DOHH2 (cell line): ENCODE results near the gene SMIM5.
A peak's percentile ranks its signal among the peaks of the same experiment; 100 is the strongest.

Experiments used
- H3F3A ChIP-seq: fragments of 200-600 bp; sonication (generic), shearing (Covaris generic); 2 replicates; pipeline ENCODE4 v1.6.0; 2016; ENCODE audit warnings: antibody characterized with exemption, mild to moderate bottlenecking; ENCODE audit not compliant: control insufficient read depth, insufficient read depth
- H3K27ac ChIP-seq: fragments of 200-600 bp; sonication (generic); 2 replicates; pipeline ENCODE4 v1.5.1; 2014; ENCODE audit warnings: low read depth, mild to moderate bottlenecking, low read length, moderate library complexity
- H3K27me3 ChIP-seq: fragments of 200-600 bp; sonication (generic); 2 replicates; pipeline ENCODE4 v1.6.1; 2014; ENCODE audit warnings: mild to moderate bottlenecking, low read length, mixed read lengths; ENCODE audit not compliant: control insufficient read depth
- H3K36me3 ChIP-seq: fragments of 200-600 bp; sonication (generic); 2 replicates; pipeline ENCODE4 v1.6.1; 2014; ENCODE audit warnings: mild to moderate bottlenecking, low read length, moderate library complexity, mixed read lengths; ENCODE audit not compliant: control insufficient read depth
- H3K4me1 ChIP-seq: fragments of 200-600 bp; sonication (generic); 2 replicates; pipeline ENCODE4 v1.6.1; 2014; ENCODE audit warnings: mild to moderate bottlenecking, low read length, mixed read lengths; ENCODE audit not compliant: control insufficient read depth
- H3K4me2 ChIP-seq: fragments of 200-600 bp; sonication (generic); 2 replicates; pipeline ENCODE4 v1.6.0; 2014; ENCODE audit warnings: mild to moderate bottlenecking, low read length, moderate library complexity
- H3K4me3 ChIP-seq: fragments of 200-600 bp; sonication (generic); 2 replicates; pipeline ENCODE4 v1.5.1; 2014; ENCODE audit warnings: mild to moderate bottlenecking, low read length, mixed read lengths
- H3K79me2 ChIP-seq: fragments of 200-600 bp; sonication (generic); 2 replicates; pipeline ENCODE4 v1.6.1; 2014; ENCODE audit warnings: mild to moderate bottlenecking, low read length, mixed read lengths; ENCODE audit not compliant: control insufficient read depth
- H3K9me2 ChIP-seq: fragments of 200-600 bp; sonication (generic); replicated peaks from 2 replicates; pipeline ENCODE4 v1.6.1; 2014; ENCODE audit warnings: mild to moderate bottlenecking, low read length, mixed read lengths; ENCODE audit not compliant: control insufficient read depth
- H3K9me3 ChIP-seq: fragments of 200-600 bp; sonication (generic); 2 replicates; pipeline ENCODE4 v1.6.1; 2014; ENCODE audit warnings: antibody characterized with exemption, low read length, mixed read lengths; ENCODE audit not compliant: control insufficient read depth, insufficient read depth
- H4K20me1 ChIP-seq: fragments of 200-600 bp; sonication (generic); 2 replicates; pipeline ENCODE4 v1.6.0; 2014; ENCODE audit warnings: low read depth, mild to moderate bottlenecking, antibody characterized with exemption, low read length, moderate library complexity; ENCODE audit not compliant: control insufficient read depth, insufficient read depth
- EZH2phosphoT487 ChIP-seq: fragments of 200-600 bp; sonication (generic); IDR thresholded peaks from 2 replicates; pipeline ENCODE4 v1.6.1; 2017; ENCODE audit warnings: borderline replicate concordance, mild to moderate bottlenecking, antibody characterized with exemption, low read length, moderate library complexity, mixed read lengths
- TF ChIP-seq, protein P1 (sequence below): fragments of 200-600 bp; sonication (generic); IDR thresholded peaks from one replicate; pipeline ENCODE4 v1.5.1; 2014; ENCODE audit warnings: antibody characterized with exemption, mild to moderate bottlenecking, low read depth, low read length; ENCODE audit not compliant: poor library complexity, severe bottlenecking

Gene SMIM5

DNA sequence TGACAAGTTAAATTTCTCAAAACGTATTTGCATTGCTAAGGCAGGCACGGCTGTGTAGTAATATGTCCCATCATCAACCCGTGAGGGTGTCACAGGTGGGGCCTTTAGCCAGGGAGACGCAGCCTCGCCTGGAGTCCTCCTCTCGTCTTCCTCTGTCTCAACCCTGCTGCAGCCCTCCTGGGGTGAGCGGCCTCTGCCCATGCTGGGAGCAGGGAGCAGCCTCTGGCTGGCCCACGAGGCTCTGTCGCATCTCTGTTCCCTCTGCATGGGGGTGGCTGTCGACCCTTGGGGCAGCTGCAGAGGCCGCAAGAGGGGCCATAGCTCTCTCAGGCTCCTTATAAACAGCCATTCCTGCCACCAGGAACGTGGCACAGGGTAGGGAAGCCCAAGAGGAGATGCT is 806 bp upstream of the SMIM5 start:
- H3K4me1 ChIP-seq = peaks cover 22% of the 10 kb centered on the region
- H3K4me3 ChIP-seq = no peak overlapping the region
- H3K9me2 ChIP-seq = no peaks in the 10 kb centered on the region
- no peak overlapping the region for H3K27ac ChIP-seq
- peaks cover 50% of the 10 kb centered on the region for H3K36me3 ChIP-seq
- TF ChIP-seq EZH2phosphoT487 = no peak
- TF ChIP-seq, protein P1, sequence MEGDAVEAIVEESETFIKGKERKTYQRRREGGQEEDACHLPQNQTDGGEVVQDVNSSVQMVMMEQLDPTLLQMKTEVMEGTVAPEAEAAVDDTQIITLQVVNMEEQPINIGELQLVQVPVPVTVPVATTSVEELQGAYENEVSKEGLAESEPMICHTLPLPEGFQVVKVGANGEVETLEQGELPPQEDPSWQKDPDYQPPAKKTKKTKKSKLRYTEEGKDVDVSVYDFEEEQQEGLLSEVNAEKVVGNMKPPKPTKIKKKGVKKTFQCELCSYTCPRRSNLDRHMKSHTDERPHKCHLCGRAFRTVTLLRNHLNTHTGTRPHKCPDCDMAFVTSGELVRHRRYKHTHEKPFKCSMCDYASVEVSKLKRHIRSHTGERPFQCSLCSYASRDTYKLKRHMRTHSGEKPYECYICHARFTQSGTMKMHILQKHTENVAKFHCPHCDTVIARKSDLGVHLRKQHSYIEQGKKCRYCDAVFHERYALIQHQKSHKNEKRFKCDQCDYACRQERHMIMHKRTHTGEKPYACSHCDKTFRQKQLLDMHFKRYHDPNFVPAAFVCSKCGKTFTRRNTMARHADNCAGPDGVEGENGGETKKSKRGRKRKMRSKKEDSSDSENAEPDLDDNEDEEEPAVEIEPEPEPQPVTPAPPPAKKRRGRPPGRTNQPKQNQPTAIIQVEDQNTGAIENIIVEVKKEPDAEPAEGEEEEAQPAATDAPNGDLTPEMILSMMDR = no peak
- no peaks in the 10 kb centered on the region for H3K27me3 ChIP-seq
- H4K20me1 ChIP-seq = no peaks in the 10 kb centered on the region
- no peaks in the 10 kb centered on the region; the same call in 1 of the 2 replicates for H3K79me2 ChIP-seq
- no peaks in the 10 kb centered on the region for H3K9me3 ChIP-seq
- H3K4me2 ChIP-seq = no peak overlapping the region
- no peaks in the 10 kb centered on the region for H3F3A ChIP-seq

DNA sequence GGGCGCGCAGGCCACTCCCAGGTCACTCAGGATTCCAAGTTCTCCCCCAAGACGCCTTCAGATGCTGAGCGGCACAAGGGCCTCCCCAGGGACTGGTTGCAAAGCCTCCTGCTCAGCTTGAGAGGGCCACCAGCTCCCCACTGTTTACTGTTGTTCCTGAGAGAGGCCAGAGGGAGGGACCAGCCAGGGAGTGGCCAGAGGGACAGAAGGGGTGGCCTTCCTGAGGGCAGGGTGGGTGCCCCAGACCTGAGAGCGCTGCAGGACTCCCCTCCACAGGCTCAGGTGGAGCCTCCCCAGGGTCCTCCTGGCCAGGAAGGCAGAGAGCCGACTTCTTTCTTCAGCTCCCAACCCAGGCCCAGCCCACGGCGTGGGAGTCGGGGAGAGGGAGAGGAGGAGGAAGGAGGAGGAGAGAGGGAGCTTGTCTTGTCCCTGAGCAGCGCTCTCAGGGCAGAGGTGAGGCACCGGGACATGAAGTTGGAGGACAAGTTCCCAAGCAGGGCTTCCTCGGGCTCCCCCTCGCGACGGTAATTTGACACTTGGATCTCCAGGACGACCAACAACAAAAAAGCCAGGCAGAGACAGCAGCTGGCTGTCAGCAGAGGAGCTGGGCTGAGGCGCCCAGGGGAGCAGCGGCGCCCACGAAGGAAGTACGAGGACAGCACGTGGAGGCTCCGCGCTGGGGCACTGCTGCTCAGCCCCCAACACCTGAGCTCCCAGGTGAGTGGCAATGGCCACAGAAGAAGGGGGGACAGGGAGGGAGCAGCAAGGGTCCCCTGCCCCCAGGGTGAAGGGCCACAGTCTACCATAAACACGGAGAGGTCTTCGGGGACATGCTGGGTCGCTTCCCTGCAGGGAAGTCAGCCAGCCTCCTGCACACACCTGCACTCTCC is 497 bp downstream of the SMIM5 start:
- Histone ChIP-seq H3F3A (no peaks in the 10 kb centered on the region), H3K9me2 (no peaks in the 10 kb centered on the region), H3K36me3 (peaks cover 49% of the 10 kb centered on the region), H4K20me1 (no peaks in the 10 kb centered on the region), H3K27ac (no peak overlapping the region), H3K79me2 (no peaks in the 10 kb centered on the region; the same call in 1 of the 2 replicates), H3K4me3 (no peak overlapping the region), H3K27me3 (no peaks in the 10 kb centered on the region), H3K4me1 (peaks cover 21% of the 10 kb centered on the region), H3K9me3 (no peaks in the 10 kb centered on the region), H3K4me2 (peak overlapping the region; percentile 37)
- TF ChIP-seq EZH2phosphoT487 = no peak
- TF ChIP-seq, protein P1 = no peak

DNA sequence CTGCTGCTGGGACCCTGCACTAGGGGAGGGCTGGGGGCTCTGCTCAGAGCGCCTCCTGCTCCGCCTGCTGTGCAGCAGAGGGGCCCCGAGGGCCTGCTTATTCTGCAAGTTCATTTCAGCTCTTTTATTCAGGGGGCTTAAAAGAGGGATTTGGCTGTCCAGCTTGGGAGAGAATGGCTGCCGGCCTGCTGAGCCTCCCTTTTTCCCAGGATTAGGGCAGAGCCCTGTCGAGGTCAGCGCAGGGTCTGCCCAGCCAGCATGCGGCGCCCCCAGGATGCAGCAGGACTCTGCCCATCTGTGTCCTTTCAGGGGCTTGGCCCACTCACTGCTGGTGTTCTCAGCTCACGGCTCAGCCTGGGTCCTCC is 1.1 kb downstream of the SMIM5 start:
- Histone ChIP-seq H4K20me1 (no peaks in the 10 kb centered on the region), H3F3A (no peaks in the 10 kb centered on the region), H3K9me3 (no peaks in the 10 kb centered on the region), H3K9me2 (no peaks in the 10 kb centered on the region), H3K79me2 (no peaks in the 10 kb centered on the region; the same call in 1 of the 2 replicates), H3K4me3 (no peak overlapping the region), H3K36me3 (peaks cover 42% of the 10 kb centered on the region), H3K4me2 (no peak overlapping the region), H3K27me3 (no peaks in the 10 kb centered on the region), H3K4me1 (peaks cover 21% of the 10 kb centered on the region), H3K27ac (no peak overlapping the region)
- TF ChIP-seq, protein P1 = no peak
- no peak for TF ChIP-seq EZH2phosphoT487
